ENCODE data around the gene PAH. TPM values are rescaled to one million over a fixed set of nuclear protein-coding genes. Genes with fewer than 3 reads are reported as not detected.

Gene PAH
- total and polyA plus RNA-seq, 9 donors, result 0.23 to 2.6 (median 1.3) TPM; not detected in 4

DNA sequence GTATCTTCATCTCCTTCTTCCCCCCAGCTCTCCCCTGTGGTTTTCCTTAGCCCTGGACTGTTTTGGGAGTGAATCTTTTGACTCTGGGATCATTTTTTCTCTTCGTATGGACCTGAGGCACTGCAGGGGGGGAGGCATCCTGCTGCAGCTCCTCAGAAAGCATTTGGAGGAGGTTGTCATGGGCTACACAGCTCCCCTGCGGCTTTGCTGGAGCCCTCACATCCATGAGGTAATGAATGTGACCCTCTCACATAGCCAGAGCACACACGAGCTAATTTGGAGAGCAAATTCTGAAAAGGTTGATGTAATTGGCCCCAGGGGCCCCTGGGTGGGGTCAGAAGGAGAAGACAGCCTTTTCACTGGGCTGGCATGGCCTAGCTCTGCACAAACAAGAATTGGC, 110.9 kb downstream of the PAH start:
- Histone ChIP-seq H3K9me3 (no peaks in the 10 kb centered on the region), H3K36me3 (no peaks in the 10 kb centered on the region), H3K4me1 (ENCODE audit: insufficient read depth) (no peaks in the 10 kb centered on the region), H3K4me3 (no peak overlapping the region), H3K27ac (no peak overlapping the region), H3K27me3 (no peaks in the 10 kb centered on the region)
- 39 to 44% (median 44%) methylated on average over 3 of the region's 3 CpGs for WGBS, 3 donors
- DNase-seq, result no peak
- intact Hi-C loops (cut with DNase I), result no loop called here
- TF ChIP-seq POLR2A (IDR thresholded peaks at IDR 0.05) (no peak), EP300 (IDR thresholded peaks at IDR 0.05) (no peak)
- TF ChIP-seq, protein P1, sequence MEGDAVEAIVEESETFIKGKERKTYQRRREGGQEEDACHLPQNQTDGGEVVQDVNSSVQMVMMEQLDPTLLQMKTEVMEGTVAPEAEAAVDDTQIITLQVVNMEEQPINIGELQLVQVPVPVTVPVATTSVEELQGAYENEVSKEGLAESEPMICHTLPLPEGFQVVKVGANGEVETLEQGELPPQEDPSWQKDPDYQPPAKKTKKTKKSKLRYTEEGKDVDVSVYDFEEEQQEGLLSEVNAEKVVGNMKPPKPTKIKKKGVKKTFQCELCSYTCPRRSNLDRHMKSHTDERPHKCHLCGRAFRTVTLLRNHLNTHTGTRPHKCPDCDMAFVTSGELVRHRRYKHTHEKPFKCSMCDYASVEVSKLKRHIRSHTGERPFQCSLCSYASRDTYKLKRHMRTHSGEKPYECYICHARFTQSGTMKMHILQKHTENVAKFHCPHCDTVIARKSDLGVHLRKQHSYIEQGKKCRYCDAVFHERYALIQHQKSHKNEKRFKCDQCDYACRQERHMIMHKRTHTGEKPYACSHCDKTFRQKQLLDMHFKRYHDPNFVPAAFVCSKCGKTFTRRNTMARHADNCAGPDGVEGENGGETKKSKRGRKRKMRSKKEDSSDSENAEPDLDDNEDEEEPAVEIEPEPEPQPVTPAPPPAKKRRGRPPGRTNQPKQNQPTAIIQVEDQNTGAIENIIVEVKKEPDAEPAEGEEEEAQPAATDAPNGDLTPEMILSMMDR (IDR thresholded peaks at IDR 0.05), result no peak

DNA sequence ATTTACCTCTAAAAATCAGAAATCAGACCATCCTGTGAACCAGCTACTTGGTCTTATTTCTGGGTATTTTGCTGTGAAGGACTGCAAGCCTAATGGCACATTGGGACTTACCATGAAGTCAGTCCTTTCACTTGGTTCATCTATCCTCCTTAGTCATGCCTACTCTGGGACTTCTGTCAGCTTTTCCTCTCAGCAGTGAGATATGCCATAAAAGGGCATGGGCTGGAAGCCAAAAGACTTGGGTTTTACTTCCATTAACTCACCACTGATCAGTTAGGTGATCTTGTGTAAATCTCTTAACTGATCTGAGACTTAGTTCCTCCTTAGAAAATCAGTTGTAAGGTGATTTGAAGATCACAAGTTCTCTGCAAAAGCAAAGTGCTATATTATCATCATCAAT, 116.5 kb downstream of the PAH start:
- TF ChIP-seq, protein P1 (IDR thresholded peaks at IDR 0.05), result no peak
- no peak for TF ChIP-seq POLR2A (IDR thresholded peaks at IDR 0.05)
- TF ChIP-seq EP300 (IDR thresholded peaks at IDR 0.05), result no peak
- DNase-seq, result no peak
- H3K9me3 ChIP-seq, result no peaks in the 10 kb centered on the region
- H3K36me3 ChIP-seq, result no peaks in the 10 kb centered on the region
- H3K27ac ChIP-seq, result no peak overlapping the region
- no peaks in the 10 kb centered on the region for H3K27me3 ChIP-seq
- H3K4me1 ChIP-seq (ENCODE audit: insufficient read depth), result peaks cover 4% of the 10 kb centered on the region
- H3K4me3 ChIP-seq, result no peak overlapping the region
- intact Hi-C loops (cut with DNase I), result no loop called here

DNA sequence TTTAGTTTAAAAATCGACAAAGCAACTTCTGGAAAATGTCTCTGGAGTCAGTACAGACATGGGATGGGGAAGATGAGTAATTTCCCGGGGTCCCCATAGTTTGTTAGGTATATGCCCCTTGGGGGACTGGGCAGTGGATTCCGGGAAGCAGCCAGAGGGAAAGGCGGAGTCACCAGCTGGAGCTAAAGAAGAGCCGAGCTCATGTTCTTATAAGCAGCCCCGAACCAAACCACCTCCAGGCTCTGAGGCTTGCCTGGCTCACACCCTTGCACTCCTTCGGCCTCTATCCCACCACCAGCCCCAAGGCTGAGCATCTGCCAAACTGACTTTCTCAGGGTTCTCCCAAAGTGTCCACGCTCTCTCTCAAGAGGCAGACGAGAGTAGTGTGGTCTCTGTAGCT, 117.8 kb downstream of the PAH start:
- WGBS, 3 donors, result 78 to 92% (median 86%) methylated on average over 9 of the region's 9 CpGs
- H3K9me3 ChIP-seq, result no peaks in the 10 kb centered on the region
- TF ChIP-seq, protein P1 (IDR thresholded peaks at IDR 0.05), result no peak
- TF ChIP-seq POLR2A (IDR thresholded peaks at IDR 0.05) (no peak), EP300 (IDR thresholded peaks at IDR 0.05) (no peak)
- H3K27ac ChIP-seq, result no peak overlapping the region
- no peak for DNase-seq
- peaks cover 4% of the 10 kb centered on the region for H3K4me1 ChIP-seq (ENCODE audit: insufficient read depth)
- H3K36me3 ChIP-seq, result no peaks in the 10 kb centered on the region
- H3K27me3 ChIP-seq, result no peaks in the 10 kb centered on the region
- intact Hi-C loops (cut with DNase I), result no loop called here
- no peak overlapping the region for H3K4me3 ChIP-seq

DNA sequence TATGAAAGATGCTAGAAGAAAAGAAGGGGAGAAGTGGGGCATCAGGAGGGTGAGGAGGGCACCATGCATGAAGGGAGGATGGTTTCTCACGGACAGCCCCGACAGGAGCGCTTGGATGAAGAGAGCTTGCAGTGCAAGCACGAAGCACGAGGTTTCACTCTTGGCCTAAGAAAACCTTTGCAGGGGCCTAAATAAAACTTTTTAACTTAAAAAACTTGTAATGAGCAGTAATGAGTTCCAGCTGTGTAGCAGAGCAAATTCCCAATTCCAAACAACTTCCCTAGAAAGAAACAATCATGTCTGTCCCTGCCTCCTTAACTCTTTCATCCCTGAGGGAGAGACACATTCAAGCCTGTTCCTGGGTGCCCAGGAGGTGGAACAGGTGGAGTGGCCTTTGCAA, 119.5 kb downstream of the PAH start:
- intact Hi-C loops (cut with DNase I), result no loop called here
- Histone ChIP-seq H3K36me3 (no peaks in the 10 kb centered on the region), H3K27me3 (no peaks in the 10 kb centered on the region), H3K27ac (no peak overlapping the region), H3K9me3 (no peaks in the 10 kb centered on the region), H3K4me3 (no peak overlapping the region), H3K4me1 (ENCODE audit: insufficient read depth) (peaks cover 4% of the 10 kb centered on the region)
- no peak for TF ChIP-seq POLR2A (IDR thresholded peaks at IDR 0.05)
- TF ChIP-seq EP300 (IDR thresholded peaks at IDR 0.05), result no peak
- WGBS, 3 donors, result 2 to 12% (median 7%) methylated on average over 5 of the region's 5 CpGs
- DNase-seq, result no peak

DNA sequence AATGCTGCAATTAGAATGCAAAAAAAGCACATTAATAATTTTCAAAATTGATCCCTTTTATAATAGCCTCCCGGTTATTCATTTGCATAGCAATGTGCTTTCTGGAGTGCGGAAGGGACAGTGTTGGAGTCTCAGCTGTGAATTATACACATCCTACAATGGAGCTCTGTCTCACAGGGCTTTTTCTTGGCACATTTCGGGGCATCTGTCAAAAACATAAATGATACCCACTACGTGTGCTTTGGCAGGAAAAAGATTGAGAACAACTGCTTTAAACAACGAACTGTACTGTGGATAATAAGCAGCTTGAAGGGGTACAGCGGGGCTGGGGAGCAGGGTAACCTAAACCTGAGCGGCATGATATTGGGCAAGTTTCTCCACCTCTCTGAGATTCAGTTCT, 123.1 kb downstream of the PAH start:
- Histone ChIP-seq H3K27me3 (no peaks in the 10 kb centered on the region), H3K9me3 (no peaks in the 10 kb centered on the region), H3K27ac (no peak overlapping the region), H3K4me3 (no peak overlapping the region), H3K36me3 (no peaks in the 10 kb centered on the region), H3K4me1 (ENCODE audit: insufficient read depth) (peaks cover 4% of the 10 kb centered on the region)
- WGBS, 3 donors, result 82 to 89% (median 86%) methylated on average over 7 of the region's 7 CpGs
- TF ChIP-seq EP300 (IDR thresholded peaks at IDR 0.05) (no peak), POLR2A (IDR thresholded peaks at IDR 0.05) (no peak)
- TF ChIP-seq, protein P1 (IDR thresholded peaks at IDR 0.05), result no peak
- intact Hi-C loops (cut with DNase I), result no loop called here
- DNase-seq, result no peak

Other genes starting within 250 kb of the PAH start
- 1 to 10 TPM in 1 of 7 donors, under 1 TPM in 4, not detected in 2; 0.12 to 3.3 (median 0.54) TPM for gene ASCL1, start 40.4 kb upstream of the PAH start, total RNA-seq
- under 1 TPM; 0.06 to 0.12 TPM for gene ASCL1, start 40.4 kb upstream of the PAH start, polyA plus RNA-seq